ENCODE data around the gene RHOD.

DNA sequence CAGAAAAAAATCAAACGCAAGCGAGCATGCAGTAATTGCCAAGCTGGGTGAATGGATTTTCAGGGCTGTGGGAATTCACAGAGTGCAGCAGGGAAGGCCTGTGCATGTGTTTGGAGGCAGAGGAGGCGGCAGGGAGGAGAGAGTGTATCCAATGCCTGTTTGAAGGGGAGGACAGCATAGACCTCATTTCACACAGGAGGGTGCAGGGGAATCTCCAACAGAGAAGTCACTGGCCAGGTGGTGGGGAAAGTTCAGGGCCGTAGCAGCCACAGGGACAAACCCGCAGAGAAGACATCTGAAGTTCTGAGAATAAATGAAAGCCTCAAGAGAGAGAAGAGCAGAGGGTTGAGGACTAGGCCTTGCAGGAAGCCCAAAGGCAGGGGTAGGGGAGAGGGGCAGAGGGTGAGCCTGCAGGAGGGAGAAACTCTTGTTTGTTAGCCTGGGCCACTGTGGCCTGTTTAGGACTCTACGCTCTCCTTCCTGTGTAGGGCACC is 43.2 kb downstream of the RHOD start:
- TF ChIP-seq EP300 (IDR thresholded peaks at IDR 0.05) (no peak), POLR2AphosphoS5 (IDR thresholded peaks at IDR 0.05) (no peak), POLR2A (IDR thresholded peaks at IDR 0.05) (no peak)
- TF ChIP-seq, protein P1, sequence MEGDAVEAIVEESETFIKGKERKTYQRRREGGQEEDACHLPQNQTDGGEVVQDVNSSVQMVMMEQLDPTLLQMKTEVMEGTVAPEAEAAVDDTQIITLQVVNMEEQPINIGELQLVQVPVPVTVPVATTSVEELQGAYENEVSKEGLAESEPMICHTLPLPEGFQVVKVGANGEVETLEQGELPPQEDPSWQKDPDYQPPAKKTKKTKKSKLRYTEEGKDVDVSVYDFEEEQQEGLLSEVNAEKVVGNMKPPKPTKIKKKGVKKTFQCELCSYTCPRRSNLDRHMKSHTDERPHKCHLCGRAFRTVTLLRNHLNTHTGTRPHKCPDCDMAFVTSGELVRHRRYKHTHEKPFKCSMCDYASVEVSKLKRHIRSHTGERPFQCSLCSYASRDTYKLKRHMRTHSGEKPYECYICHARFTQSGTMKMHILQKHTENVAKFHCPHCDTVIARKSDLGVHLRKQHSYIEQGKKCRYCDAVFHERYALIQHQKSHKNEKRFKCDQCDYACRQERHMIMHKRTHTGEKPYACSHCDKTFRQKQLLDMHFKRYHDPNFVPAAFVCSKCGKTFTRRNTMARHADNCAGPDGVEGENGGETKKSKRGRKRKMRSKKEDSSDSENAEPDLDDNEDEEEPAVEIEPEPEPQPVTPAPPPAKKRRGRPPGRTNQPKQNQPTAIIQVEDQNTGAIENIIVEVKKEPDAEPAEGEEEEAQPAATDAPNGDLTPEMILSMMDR (IDR thresholded peaks at IDR 0.05), result no peak
